Stimulated activated CD8-positive, alpha-beta memory T cell treated with anti-CD3 and anti-CD28 coated beads, Interleukin-12 subunit alpha, Interleukin-12 subunit beta, amount 100 ng/mL, for 1 hour (primary cell): ENCODE data around the gene CST2.
"Not testable (repeated sequence)": the region's sequence is repeated elsewhere in the genome, so short reads cannot be mapped to it uniquely, and the experiment has no call there.

Experiments used
- DNase-seq: peaks from one replicate; pipeline ENCODE4 v3.0.0-alpha.2; 2020; ENCODE audit warnings: low read depth

CST2 gene, protein sequence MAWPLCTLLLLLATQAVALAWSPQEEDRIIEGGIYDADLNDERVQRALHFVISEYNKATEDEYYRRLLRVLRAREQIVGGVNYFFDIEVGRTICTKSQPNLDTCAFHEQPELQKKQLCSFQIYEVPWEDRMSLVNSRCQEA

DNA sequence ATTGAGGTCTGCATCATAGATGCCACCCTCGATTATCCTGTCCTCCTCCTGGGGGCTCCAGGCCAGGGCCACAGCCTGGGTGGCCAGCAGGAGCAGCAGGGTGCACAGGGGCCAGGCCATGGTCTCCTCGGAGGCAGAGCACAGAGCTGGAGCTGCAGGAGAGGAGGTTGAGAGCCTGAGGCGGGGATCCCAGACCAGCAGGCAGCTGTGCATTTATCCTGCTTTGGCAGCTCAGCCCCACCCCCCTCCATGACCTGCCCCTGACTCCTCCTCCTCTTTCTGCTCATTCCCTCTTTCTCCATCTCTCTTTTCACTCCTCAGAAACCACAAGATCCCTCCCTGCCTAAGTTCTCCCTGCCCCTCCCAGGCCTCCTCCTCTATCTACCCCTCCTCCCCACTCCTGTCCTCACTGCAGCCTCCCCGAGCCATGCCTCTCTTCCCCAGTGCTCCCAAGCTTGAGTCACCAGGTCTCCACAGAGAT is at the start of gene CST2:
CST2 (minus strand) TSS at position 189 of the 481 bp plus-strand sequence; CDS start at position 120, 69 bp downstream.
- DNase-seq: no peak

- no peak for DNase-seq
Measured at GRCh38 chr20:23875606-23876237, 49.2 kb upstream of the CST2 start.

DNA sequence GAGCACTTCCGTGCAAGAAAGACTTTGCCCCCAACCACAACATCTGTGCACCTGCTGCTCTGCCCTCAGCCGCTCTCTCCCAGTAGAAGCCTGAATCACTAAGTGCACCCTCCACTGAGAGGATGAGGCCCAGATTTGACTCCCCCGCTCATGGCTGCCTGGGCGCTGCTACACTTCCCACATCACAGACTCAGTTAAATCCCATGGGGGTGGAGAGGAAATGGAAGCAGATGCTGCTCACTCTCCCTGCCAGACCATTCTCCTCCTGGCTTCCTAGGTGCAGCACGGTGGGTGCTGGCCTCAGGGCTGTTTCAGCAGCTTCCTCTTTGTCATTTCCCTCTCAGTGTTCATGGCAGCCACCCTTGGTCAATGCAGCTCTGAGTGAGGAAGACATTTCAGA is 48.2 kb upstream of the CST2 start:
- DNase-seq: no peak

- no peak for DNase-seq
Measured at GRCh38 chr20:23873370-23874015, 47.0 kb upstream of the CST2 start.

DNA sequence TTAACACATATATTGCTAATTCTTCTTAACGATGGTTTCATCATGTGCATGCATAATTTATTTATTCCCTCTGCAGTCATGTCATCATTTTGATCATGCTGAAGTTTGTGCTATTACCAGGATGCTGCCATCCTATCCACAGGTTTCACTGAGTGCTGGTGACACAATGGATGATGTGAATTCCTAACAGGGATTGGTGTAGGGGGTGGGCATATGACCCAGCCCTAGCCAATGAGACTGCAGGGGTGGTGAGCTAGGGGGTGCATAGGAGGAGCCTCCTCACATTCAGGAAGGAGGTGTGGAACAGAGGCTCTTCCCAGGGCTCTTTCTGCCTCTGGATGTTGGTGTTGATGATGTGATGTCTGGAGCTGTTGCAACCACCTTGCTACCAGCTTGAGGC is 45.5 kb upstream of the CST2 start:
- DNase-seq: no peak

- no peak for DNase-seq
Measured at GRCh38 chr20:23870461-23870860, 43.9 kb upstream of the CST2 start.

GRCh38 chr20:23869520-23869919 is 43.0 kb upstream of the CST2 start:
- DNase-seq: no peak

GRCh38 chr20:23868321-23868720 is 41.8 kb upstream of the CST2 start:
- no peak for DNase-seq

DNA sequence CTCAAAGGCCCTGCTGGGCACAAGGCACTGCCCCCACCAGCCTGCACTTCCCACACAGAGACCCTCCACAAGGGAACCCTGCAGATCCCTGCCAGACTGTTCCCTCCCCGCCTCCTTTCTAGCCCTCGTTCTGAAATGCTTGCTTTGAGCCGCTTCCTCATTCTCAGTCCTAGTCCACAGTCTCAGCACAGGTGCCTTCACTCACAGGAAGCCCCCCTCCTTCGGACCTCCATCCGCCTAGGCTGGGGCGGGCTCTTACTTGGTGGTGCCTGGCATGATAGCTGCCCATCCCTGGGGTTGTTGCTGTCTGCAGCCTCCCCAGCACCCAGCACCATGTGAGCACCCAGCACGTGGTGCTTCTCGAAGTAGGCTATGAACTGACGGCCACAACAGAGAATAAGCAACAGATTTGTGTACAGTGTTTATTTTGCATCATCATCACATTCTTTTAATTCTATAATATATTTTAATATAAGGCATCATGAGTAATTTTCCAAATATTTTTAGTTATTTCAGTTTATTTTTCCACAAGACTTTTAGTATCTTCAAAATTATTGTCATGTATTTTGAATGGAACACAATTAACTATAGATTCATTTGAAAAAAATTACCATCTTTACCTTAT is 40.7 kb upstream of the CST2 start:
- DNase-seq: no peak

GRCh38 chr20:23860771-23861170 is 34.2 kb upstream of the CST2 start:
- DNase-seq: not testable (repeated sequence)

GRCh38 chr20:23857962-23858595 is 31.6 kb upstream of the CST2 start:
- DNase-seq: no peak

DNA sequence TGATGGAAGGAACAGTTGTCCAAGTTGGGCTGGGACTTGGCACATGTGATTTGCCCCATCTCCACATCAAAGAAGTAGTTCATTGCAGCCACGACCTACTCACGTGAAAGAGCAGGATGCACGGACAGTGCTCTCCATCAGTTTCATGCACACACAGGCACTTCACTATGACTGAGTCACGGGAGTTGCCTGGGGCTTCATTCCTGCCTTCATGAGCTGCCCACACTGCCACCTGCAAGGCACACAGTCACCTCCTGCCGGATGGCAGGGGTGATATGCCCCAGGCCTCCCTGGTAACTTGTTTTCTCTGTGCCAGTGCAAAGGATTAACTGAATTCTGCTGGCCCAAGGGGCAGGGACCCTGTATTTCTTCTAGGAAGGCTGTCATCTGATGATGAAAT is 30.2 kb upstream of the CST2 start:
- DNase-seq: no peak

DNA sequence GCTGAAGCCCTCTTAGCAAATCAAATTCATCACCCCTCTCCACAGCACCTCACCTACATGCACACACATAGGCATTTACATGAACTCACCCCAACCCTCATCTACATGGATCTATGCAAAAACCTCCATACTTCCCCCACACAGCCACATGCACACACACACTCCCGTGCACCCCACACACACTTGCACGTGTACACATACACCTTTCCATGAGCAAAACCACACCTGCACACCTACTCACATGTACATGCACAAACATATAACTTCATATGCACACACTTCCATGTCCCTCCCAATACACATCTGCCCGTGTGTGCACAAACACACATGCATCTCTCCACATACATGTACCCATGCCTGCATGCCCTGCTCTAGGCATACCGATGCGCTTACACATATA is 29.7 kb upstream of the CST2 start:
- no peak for DNase-seq

GRCh38 chr20:23841693-23842092 is 15.2 kb upstream of the CST2 start:
- DNase-seq: no peak

DNA sequence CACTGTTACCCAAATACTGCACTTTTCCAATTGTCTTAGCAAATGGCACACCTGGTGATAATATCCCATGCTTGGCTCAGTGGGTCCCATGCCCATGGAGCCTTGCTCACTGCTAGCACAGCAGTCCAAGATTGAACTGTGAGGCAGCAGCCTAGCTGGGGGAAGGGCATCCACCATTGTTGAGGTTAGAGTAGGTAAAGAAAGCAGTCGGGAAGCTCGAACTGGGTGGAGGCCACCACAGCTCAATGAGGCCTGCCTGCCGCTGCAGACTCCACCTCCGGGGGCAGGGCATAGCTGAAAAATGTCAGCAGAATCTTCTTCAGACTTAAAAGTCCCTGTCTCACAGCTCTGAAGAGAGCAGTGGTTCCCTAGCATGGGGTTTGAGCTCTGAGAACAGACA is 9.2 kb upstream of the CST2 start:
- DNase-seq: no peak

DNA sequence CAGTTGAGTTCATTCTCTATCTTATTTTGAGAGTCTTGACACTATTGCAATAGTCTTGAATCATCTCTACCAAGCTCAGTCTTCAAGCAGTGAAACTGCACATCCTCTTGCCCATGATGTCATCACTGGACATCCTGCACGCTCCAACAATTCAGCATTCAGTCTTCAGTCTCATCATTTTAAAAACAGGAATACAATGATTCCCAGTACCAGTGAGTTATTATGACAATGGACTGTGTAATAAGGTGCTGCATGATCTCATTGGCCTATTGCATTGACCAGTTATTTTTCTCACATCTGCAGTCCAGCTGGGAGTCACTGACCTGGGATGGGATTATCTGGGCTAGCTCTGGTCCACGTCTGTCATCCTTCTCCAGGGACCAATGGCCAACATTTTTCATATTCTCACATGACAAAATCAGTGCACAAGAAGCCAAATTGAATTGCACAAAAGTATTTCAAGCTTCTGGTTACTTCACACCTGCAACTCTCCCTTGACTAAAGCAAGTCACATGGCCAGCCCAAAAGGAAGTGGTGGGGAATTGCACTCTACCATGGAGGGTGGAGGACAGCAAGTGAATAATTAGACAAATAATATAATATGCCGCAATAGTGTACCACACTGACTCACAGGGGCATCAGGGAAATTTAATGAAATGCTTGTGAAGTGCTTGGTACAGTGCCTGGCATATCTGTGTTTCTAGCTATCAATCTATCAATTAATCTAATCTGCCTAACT is 6.4 kb upstream of the CST2 start:
- DNase-seq: no peak

DNA sequence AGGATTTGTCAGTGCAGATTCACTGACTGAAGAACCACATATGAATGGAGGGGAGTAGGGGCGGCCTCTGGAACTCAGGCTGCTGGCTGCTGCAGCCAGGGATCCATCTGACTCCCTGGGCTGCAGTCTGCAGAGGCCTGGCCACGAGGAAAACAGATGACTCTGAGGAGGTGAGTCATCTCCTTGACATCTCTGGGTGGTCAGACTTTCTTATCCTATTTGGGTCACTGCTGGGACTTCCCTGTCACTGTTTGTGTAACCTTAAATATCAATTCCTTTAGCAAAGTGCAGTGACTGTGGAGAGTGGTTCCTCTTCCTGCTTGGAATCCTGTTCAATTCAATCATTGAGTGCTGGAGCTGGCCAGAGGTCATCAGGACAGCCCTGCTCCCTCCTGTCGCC is 5.4 kb upstream of the CST2 start:
- DNase-seq: not testable (repeated sequence)

DNA sequence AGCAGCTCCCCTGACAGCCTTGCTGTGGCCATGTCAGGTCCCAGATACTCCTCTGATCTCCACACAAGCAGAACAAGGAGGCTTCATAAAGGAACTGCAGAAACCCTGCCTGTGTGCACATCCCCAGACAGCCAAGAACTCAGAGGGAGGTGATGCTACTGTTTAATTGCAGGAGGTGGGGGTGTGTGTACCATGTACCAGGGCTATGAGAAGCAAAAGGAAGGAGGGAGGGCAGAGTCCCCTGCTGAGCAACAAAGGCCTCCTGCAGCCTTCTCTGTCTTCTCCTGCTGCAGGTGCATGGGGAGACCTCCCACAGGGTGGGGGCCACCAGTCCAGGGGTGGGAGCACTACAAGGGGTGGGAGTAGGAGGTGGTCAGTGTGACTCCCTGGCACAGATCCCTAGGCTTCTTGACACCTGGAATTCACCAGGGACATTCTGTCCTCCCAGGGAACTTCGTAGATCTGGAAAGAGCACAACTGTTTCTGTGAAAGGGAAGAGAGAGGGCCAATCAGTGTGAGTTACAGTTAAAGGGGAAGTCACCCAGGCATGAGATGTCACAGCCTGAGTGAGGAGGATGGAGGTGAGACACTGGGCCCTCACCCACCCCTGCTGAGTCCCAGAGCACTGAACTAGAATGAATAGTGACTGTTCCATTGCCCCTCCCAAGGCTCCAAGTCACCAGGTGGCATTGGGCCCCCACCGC is 2.8 kb downstream of the CST2 start:
- DNase-seq: no peak

GRCh38 chr20:23823111-23823510 is 3.4 kb downstream of the CST2 start:
- DNase-seq: no peak

GRCh38 chr20:23820493-23820892 is 6.0 kb downstream of the CST2 start:
- DNase-seq: no peak

- DNase-seq: not testable (repeated sequence)
Measured at GRCh38 chr20:23811559-23811958, 15.0 kb downstream of the CST2 start.
